IPS-NIHi7 (cell line): ENCODE results near the gene SNRNP25.
A peak's percentile ranks its signal among the peaks of the same experiment; 100 is the strongest.

ENCODE experiments used
- DNase-seq: peaks from one replicate; pipeline ENCODE4 v3.0.0; 2012; ENCODE audit warnings: mixed read lengths; ENCODE audit errors: extremely low spot score

The SNRNP25 gene

DNA sequence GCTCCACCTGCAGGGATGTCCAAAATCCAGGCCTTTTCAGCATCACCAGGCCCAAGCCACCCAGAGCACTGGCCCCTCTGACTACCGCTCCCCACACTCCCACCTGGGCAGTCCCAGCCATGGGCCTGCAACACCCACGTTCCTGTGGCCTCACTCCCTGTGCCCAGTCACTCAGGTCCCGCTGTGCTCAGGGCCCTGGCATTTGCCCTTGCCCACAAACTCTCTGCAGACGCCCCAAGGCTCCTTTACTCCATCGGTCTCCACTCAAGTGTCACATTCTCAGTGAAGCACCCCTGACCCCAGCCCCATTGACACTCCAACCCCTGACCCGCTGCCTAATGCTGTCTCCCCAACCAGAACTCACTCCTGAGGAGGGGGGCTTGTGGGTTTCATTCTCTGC, 48.0 kb downstream of the SNRNP25 start:
- DNase-seq: no peak

DNA sequence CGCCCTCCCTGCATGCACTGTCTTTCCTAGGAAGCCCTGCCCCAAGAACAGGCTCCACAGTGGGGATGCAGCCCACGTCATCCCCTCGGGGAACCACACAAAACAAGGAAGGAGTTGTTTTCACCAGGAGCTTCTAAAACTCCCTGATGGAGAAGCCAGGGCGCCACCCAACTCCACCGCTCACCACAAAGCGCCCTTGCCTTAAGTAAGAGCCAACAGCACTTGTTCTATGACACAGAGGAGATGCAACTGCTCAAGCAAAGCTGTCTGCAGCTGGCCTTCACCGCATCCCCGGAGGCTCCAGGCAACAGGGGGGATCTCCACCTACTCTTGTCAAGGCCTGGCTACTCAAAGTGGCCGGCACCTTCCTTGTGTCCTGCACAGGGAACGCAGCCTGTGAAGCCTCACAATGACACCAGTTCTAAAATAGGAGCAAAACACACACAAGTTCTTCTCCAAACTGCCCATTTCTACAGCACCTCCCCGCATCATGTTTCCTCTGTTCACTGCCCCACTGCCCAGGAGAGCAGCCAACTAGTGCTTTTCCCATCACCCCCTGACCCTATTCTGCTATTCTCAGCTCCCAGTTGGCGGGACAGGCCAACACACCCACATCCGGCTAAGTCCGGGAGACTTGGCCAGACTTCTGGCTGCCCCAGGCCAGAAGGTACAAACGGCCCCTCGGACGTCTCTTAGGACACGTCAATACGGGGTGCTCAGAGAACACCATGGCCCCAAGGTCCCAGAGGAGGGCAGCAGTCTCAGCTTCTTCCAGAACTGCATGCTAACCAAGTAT, 48.6 kb downstream of the SNRNP25 start:
- DNase-seq: no peak

DNA sequence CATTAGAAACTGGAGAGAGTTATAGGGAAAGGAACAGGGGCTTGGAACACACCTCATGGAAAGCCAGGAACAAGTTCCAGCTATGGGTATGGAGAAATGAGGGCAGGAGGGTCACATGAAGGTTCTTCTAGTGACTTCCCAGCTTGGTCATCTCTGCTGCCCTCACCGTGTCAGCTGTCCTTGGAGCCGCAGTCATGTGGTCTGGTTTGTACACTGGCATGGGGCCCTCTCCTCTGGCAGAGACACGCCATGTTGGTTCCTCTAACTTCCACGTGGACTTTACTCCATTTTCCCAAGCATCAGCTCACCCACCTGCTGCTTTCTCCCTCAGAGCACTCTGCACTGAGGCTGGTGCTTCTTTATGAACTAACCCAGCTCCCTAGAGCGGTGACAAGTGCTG, 50.7 kb downstream of the SNRNP25 start:
- no peak for DNase-seq

DNA sequence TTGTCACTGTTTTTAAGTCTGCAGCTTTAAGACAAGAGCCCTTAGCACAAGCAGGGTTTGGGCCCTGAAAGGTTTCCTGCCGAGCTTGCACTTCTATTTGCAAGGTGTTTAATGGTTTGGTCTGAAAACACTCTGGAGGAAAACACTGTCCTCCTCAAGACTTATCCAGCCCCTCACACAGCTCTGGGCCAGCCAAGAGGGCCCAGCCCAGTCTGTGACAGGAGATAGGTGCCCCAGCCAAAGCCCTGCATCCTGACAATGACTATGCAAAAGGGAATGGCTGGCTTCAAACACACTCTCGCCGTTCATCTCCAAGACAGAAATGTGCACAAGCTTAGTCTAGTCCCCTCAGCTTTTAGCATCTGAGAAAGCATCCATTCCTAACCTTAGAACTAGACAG, 51.3 kb downstream of the SNRNP25 start:
- DNase-seq: no peak

DNA sequence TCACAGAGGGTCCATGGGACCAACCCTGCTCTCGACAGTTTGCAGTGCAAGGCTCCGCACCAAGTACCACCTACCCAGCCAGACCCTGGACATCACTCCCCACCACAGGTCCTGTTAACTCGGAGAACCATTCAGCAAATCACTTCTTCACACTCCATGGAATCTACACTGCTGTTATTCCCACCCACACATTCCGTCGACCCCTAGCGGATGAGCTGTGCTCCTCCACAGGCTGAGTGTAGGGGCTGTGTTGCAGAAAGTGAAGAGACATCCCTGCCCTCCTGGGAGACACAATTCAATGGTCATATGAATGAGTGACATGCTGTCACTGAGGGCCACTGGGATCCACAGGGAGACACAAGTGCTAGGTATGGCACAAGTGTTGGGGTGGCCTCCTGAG, 51.9 kb downstream of the SNRNP25 start:
- no peak for DNase-seq

DNA sequence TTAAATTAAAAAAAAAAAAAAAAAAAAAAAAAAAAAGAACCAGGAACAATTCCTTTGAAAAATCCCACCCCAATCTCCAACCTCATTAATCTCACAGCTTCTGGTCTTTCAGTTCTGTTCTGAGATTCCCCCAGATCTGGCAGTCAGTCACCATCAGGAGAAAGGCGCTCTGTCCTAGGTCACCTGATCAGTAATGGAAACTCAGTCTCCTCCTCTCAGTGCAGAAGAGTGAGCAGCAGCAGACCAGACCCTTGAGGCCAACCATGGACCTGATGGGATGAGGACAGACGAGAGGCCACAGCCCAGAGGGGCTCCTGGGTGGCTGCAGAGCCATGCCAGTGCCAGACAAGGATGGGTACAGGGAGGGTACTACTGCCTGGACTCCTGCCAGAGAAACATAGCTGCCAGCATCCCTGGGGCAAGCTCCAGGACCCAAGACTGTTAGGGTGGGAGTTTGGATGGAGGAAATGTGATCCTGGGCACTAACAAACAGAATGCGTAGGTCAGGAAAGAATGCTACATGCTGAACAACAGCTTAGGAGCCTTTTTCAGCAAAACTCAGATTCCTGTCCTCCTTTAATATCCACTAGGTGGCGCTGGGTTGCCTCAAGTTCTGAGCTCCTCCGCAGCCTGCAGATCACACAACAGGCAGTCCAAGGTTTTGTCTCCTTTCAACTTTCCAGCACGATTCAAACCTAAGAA, 53.1 kb downstream of the SNRNP25 start:
- peak; percentile 84 for DNase-seq
